A673 (cell line): Measurements from ENCODE around the gene DENND5B.

Experiments
- EZH2 ChIP-seq: fragments of 200-600 bp; sonication (generic); IDR thresholded peaks from 2 replicates; pipeline ENCODE4 v1.6.1; 2017; ENCODE audit warnings: borderline replicate concordance, low read depth, mild to moderate bottlenecking, mixed read lengths, antibody characterized with exemption, low read length; ENCODE audit not compliant: poor library complexity, severe bottlenecking
- TF ChIP-seq, protein P1 (sequence below): fragments of 300-800, 200-600 bp; sonication (generic); conservative IDR thresholded peaks from 2 replicates; pipeline ENCODE4 v1.5.1; 2017; ENCODE audit warnings: low read depth, mild to moderate bottlenecking, antibody characterized with exemption, low read length, moderate library complexity, mixed read lengths

- TF ChIP-seq, protein P1, sequence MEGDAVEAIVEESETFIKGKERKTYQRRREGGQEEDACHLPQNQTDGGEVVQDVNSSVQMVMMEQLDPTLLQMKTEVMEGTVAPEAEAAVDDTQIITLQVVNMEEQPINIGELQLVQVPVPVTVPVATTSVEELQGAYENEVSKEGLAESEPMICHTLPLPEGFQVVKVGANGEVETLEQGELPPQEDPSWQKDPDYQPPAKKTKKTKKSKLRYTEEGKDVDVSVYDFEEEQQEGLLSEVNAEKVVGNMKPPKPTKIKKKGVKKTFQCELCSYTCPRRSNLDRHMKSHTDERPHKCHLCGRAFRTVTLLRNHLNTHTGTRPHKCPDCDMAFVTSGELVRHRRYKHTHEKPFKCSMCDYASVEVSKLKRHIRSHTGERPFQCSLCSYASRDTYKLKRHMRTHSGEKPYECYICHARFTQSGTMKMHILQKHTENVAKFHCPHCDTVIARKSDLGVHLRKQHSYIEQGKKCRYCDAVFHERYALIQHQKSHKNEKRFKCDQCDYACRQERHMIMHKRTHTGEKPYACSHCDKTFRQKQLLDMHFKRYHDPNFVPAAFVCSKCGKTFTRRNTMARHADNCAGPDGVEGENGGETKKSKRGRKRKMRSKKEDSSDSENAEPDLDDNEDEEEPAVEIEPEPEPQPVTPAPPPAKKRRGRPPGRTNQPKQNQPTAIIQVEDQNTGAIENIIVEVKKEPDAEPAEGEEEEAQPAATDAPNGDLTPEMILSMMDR: no peak
- no peak for TF ChIP-seq EZH2
These were observed 21.9 kb upstream of the DENND5B start for GRCh38 chr12:31612819-31613218.
